Immature natural killer cell (primary cell): Measurements from ENCODE around the gene RWDD3. TPM values are rescaled to one million over a fixed set of nuclear protein-coding genes. Genes with fewer than 3 reads are reported as not detected.

Experiments
- DNase-seq, 3 donors: peaks; one replicate each; pipeline ENCODE4 v3.0.0; 2022; ENCODE audit warnings: mixed read lengths in 1 of 3
- H3K27ac Mint-ChIP-seq, 6 donors: one replicate each; pipeline ENCODE4 v1.8.0; 2020; ENCODE audit warnings: mixed read lengths in 6 of 6, mild to moderate bottlenecking in 5 of 6, inconsistent platforms in 4 of 6, moderate library complexity in 3 of 6
- H3K27me3 Mint-ChIP-seq, 3 donors: one replicate each; pipeline ENCODE4 v1.8.0; 2020 to 2021; ENCODE audit warnings: low read depth in 3 of 3, mild to moderate bottlenecking in 3 of 3, mixed read lengths in 3 of 3, moderate library complexity in 3 of 3, inconsistent platforms in 1 of 3
- H3K36me3 Mint-ChIP-seq, 3 donors: one replicate each; pipeline ENCODE4 v1.8.0; 2020; ENCODE audit warnings: mixed read lengths in 3 of 3, inconsistent platforms in 2 of 3, mild to moderate bottlenecking in 2 of 3
- H3K4me1 Mint-ChIP-seq, 2 donors: one replicate each; pipeline ENCODE4 v1.8.0; 2020; ENCODE audit warnings: inconsistent platforms in 2 of 2, mild to moderate bottlenecking in 2 of 2, mixed read lengths in 2 of 2, moderate library complexity in 1 of 2
- H3K4me3 Mint-ChIP-seq, 5 donors: one replicate each; pipeline ENCODE4 v1.8.0; 2020; ENCODE audit warnings: mild to moderate bottlenecking in 5 of 5, mixed read lengths in 5 of 5, inconsistent platforms in 3 of 5, moderate library complexity in 3 of 5
- H3K9me3 Mint-ChIP-seq, 6 donors: one replicate each; pipeline ENCODE4 v1.8.0; 2020; ENCODE audit warnings: mild to moderate bottlenecking in 6 of 6, mixed read lengths in 6 of 6, inconsistent platforms in 4 of 6, moderate library complexity in 3 of 6
- polyA plus RNA-seq, 3 donors: library from polyadenylated mRNA; unstranded; fragments of 300-500 nt; fragmentation: Illumina TruSeq; gene quantifications; one replicate each; pipeline ENCODE4 v1.2.3, GENCODE V29; 2021

RWDD3 gene
- polyA plus RNA-seq, 3 donors from 2014 or later, result 26.4 to 40.3 (median 31.9) TPM

- H3K36me3 Mint-ChIP-seq, result no peaks in the 10 kb centered on the region
- no peaks in the 10 kb centered on the region for H3K4me1 Mint-ChIP-seq
- DNase-seq, result no peak
- no peak overlapping the region for H3K4me3 Mint-ChIP-seq
- H3K27me3 Mint-ChIP-seq, result no peaks in the 10 kb centered on the region
- H3K27ac Mint-ChIP-seq, result no peak overlapping the region
- peaks cover 0 to 4% (median 1%) of the 10 kb centered on the region in 6 donors for H3K9me3 Mint-ChIP-seq
These were observed 44.4 kb downstream of the RWDD3 start for GRCh38 chr1:95278173-95279006.

- Mint-ChIP-seq H3K9me3 (no peaks in the 10 kb centered on the region), H3K27me3 (no peaks in the 10 kb centered on the region), H3K27ac (no peak overlapping the region), H3K36me3 (no peaks in the 10 kb centered on the region), H3K4me3 (no peak overlapping the region), H3K4me1 (no peaks in the 10 kb centered on the region)
- no peak for DNase-seq
These were observed 47.9 kb downstream of the RWDD3 start for GRCh38 chr1:95281781-95282517.

GRCh38 chr1:95282518-95282895, 48.5 kb downstream of the RWDD3 start:
- H3K27me3 Mint-ChIP-seq, result no peaks in the 10 kb centered on the region
- H3K4me1 Mint-ChIP-seq, result no peaks in the 10 kb centered on the region
- H3K4me3 Mint-ChIP-seq, result no peak overlapping the region
- DNase-seq, result no peak
- H3K36me3 Mint-ChIP-seq, result no peaks in the 10 kb centered on the region
- no peak overlapping the region for H3K27ac Mint-ChIP-seq
- no peaks in the 10 kb centered on the region for H3K9me3 Mint-ChIP-seq

GRCh38 chr1:95284420-95284819, 50.4 kb downstream of the RWDD3 start:
- H3K4me3 Mint-ChIP-seq, result no peak overlapping the region
- H3K9me3 Mint-ChIP-seq, result peaks cover 0 to under 1% (median 0%) of the 10 kb centered on the region in 6 donors
- DNase-seq, result no peak
- H3K27ac Mint-ChIP-seq, result no peak overlapping the region
- no peaks in the 10 kb centered on the region for H3K4me1 Mint-ChIP-seq
- H3K36me3 Mint-ChIP-seq, result no peaks in the 10 kb centered on the region
- peaks cover 1 to 2% (median 2%) of the 10 kb centered on the region in 3 donors for H3K27me3 Mint-ChIP-seq

- Mint-ChIP-seq H3K27me3 (peaks cover 1 to 2% (median 2%) of the 10 kb centered on the region in 3 donors), H3K27ac (no peak overlapping the region), H3K36me3 (no peaks in the 10 kb centered on the region), H3K9me3 (peaks cover 0 to 3% (median 0%) of the 10 kb centered on the region in 6 donors), H3K4me3 (no peak overlapping the region), H3K4me1 (no peaks in the 10 kb centered on the region)
- DNase-seq, result no peak
These were observed 52.5 kb downstream of the RWDD3 start for GRCh38 chr1:95286479-95286878.

GRCh38 chr1:95287081-95287480, 53.1 kb downstream of the RWDD3 start:
- H3K4me1 Mint-ChIP-seq, result no peaks in the 10 kb centered on the region

GRCh38 chr1:95287825-95288224, 53.8 kb downstream of the RWDD3 start:
- H3K27me3 Mint-ChIP-seq, result peaks cover 1 to 2% (median 2%) of the 10 kb centered on the region in 3 donors
- H3K9me3 Mint-ChIP-seq, result peaks cover 0 to 3% (median 0%) of the 10 kb centered on the region in 6 donors
- no peak overlapping the region for H3K4me3 Mint-ChIP-seq
- no peaks in the 10 kb centered on the region for H3K36me3 Mint-ChIP-seq
- no peaks in the 10 kb centered on the region for H3K4me1 Mint-ChIP-seq
- H3K27ac Mint-ChIP-seq, result no peak overlapping the region
- no peak for DNase-seq

More at GRCh38 chr1:95287081-95287480, 53.1 kb downstream of the RWDD3 start:
- Mint-ChIP-seq H3K9me3 (peaks cover 0 to 3% (median 0%) of the 10 kb centered on the region in 6 donors), H3K36me3 (no peaks in the 10 kb centered on the region), H3K4me3 (no peak overlapping the region), H3K27ac (no peak overlapping the region), H3K27me3 (peaks cover 1 to 2% (median 2%) of the 10 kb centered on the region in 3 donors)
- DNase-seq, result no peak

Other genes starting within 250 kb of the RWDD3 start
- gene ALG14, start 161.3 kb upstream of the RWDD3 start, polyA plus RNA-seq, result 1 to 10 TPM; 3.1 to 5.4 (median 3.2) TPM
- gene TLCD4, start 116.9 kb upstream of the RWDD3 start, polyA plus RNA-seq, result not detected